BLaER1 treated with 17β-estradiol and CSF1 and Interleukin-3, amounts not matched to agents 10 nM and 100 nM (cell line): ENCODE results near the gene EIF2S2.
"Not testable (repeated sequence)": the region's sequence is repeated elsewhere in the genome, so short reads cannot be mapped to it uniquely, and the experiment has no call there.

Experiments
- H3K27ac ChIP-seq, 11 experiments: shearing (Covaris generic); formaldehyde crosslinking; 2 replicates each; pipeline ENCODE4 v1.8.1; 2022
- H3K27me3 ChIP-seq, 11 experiments: shearing (Covaris generic); formaldehyde crosslinking; 2 replicates each; pipeline ENCODE4 v1.8.1; 2022
- H3K36me3 ChIP-seq, 11 experiments: shearing (Covaris generic); formaldehyde crosslinking; 2 replicates each; pipeline ENCODE4 v1.8.1; 2022
- H3K4me1 ChIP-seq, 10 experiments: shearing (Covaris generic); formaldehyde crosslinking; 2 replicates each; pipeline ENCODE4 v1.8.1; 2022
- H3K4me2 ChIP-seq, 11 experiments: shearing (Covaris generic); formaldehyde crosslinking; 2 replicates each; pipeline ENCODE4 v1.8.1; 2022
- H3K4me3 ChIP-seq, 10 experiments: shearing (Covaris generic); formaldehyde crosslinking; 2 replicates each; pipeline ENCODE4 v1.8.1; 2022
- H3K9ac ChIP-seq, 11 experiments: shearing (Covaris generic); formaldehyde crosslinking; 2 replicates each; pipeline ENCODE4 v1.8.1; 2022
- H3K9me3 ChIP-seq, 11 experiments: shearing (Covaris generic); formaldehyde crosslinking; replicated peaks in 1 of 11; 2 replicates each; pipeline ENCODE4 v1.8.1; 2022
- H4K20me1 ChIP-seq, 11 experiments: shearing (Covaris generic); formaldehyde crosslinking; 2 replicates each; pipeline ENCODE4 v1.8.1; 2022
- Cebpa-rat ChIP-seq, 11 experiments: shearing (Covaris generic); IDR thresholded peaks; 2 replicates each; pipeline ENCODE4 v1.8.1; 2022

EIF2S2 gene

GRCh38 chr20:34111702-34112599 is at the start of gene EIF2S2:
EIF2S2 (minus strand) TSS chr20:34112243; CDS start chr20:34112110, 133 bp downstream.
- TF ChIP-seq Cebpa-rat (IDR thresholded peaks at IDR 0.05), result peak in 4 of 11 experiments; percentile 20 to 32 (median 25); a peak in 3 of 22 replicates
- Histone ChIP-seq H3K4me2 (peak within 1 kb of the TSS; percentile 85 to 97 (median 93)), H3K4me1 (peaks cover 36 to 47% (median 43%) of the 10 kb centered on the region in 10 experiments), H3K9me3 (no peaks in the 10 kb centered on the region), H3K27me3 (no peaks in the 10 kb centered on the region), H3K9ac (peak within 1 kb of the TSS; percentile 90 to 99 (median 96)), H3K27ac (peak within 1 kb of the TSS; percentile 87 to 100 (median 97)), H3K36me3 (peaks cover 20 to 36% (median 32%) of the 10 kb centered on the region in 11 experiments; a peak in 21 of 22 replicates), H3K4me3 (peak within 1 kb of the TSS; percentile 61 to 99 (median 92)), H4K20me1 (peaks cover 41 to 47% (median 45%) of the 10 kb centered on the region in 11 experiments)

- Histone ChIP-seq H3K4me2 (peak overlapping the region in 9 of 11 experiments; percentile 7 to 62 (median 48); a peak in 14 of 22 replicates), H3K9me3 (peaks cover 0 to 13% (median 2%) of the 10 kb centered on the region in 11 experiments; a peak in 11 of 22 replicates), H3K4me1 (peaks cover 4 to 24% (median 11%) of the 10 kb centered on the region in 10 experiments; a peak in 15 of 20 replicates)
- not testable (repeated sequence) for H3K9ac ChIP-seq, H3K36me3 ChIP-seq, H4K20me1 ChIP-seq, H3K27ac ChIP-seq, H3K27me3 ChIP-seq, H3K4me3 ChIP-seq
These were observed 45.7 kb upstream of the EIF2S2 start for GRCh38 chr20:34157697-34158096.

DNA sequence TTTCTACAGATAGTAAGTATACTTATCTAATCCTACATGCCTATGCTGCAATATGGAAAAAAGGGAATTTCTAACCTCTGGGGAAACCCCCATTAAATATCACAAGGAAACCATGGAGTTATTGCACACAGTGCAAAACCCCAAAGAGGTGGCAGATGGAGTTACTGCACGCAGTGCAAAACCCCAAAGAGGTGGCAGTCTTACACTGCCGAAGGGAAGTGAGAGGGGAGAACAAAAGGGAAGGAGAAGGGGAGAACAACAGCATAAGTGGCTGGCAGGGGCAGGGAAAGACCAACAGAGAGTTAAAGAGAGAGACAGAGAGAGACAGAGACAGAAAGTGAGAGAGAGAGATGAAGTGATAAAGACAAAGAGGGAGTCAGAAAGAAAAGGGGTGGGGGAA is 43.8 kb upstream of the EIF2S2 start:
- TF ChIP-seq Cebpa-rat (IDR thresholded peaks at IDR 0.05), result no peak
- Histone ChIP-seq H3K4me3 (no peak overlapping the region), H3K36me3 (no peaks in the 10 kb centered on the region), H3K4me2 (peak overlapping the region in 2 of 11 experiments; percentile 36 to 56; a peak in 4 of 22 replicates), H4K20me1 (no peaks in the 10 kb centered on the region), H3K27me3 (no peaks in the 10 kb centered on the region), H3K9me3 (peaks cover 0 to 23% (median 13%) of the 10 kb centered on the region in 11 experiments; a peak in 17 of 22 replicates), H3K4me1 (peaks cover 4 to 24% (median 11%) of the 10 kb centered on the region in 10 experiments; a peak in 15 of 20 replicates), H3K27ac (no peak overlapping the region), H3K9ac (no peak overlapping the region)

GRCh38 chr20:34153169-34153568 is 41.1 kb upstream of the EIF2S2 start:
- H3K27me3 ChIP-seq, H3K4me3 ChIP-seq, H3K9ac ChIP-seq, H3K4me2 ChIP-seq, H4K20me1 ChIP-seq, H3K27ac ChIP-seq, H3K36me3 ChIP-seq: not testable (repeated sequence)
- Histone ChIP-seq H3K4me1 (peaks cover 4 to 24% (median 9%) of the 10 kb centered on the region in 10 experiments; a peak in 15 of 20 replicates), H3K9me3 (peaks cover 0 to 23% (median 13%) of the 10 kb centered on the region in 11 experiments; a peak in 17 of 22 replicates)

DNA sequence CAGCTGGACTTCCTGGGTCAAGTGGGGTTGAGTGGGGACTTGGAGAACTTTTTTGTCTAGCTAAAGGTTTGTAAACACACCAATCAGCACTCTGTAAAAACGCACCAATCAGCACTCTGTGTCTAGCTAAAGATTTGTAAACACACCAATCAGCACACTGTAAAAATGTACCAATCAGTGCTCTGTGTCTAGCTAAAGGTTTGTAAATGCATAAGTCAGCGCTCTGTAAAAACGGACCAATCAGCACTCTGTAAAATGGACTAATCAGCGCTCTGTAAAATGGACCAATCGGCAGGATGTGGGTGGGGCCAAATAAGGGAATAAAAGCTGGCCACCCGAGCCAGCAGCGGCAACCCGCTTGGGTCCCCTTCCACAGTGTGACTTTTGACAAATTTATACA is 40.0 kb upstream of the EIF2S2 start:
- H4K20me1 ChIP-seq, H3K9ac ChIP-seq, H3K4me2 ChIP-seq, H3K4me3 ChIP-seq, H3K27me3 ChIP-seq, H3K27ac ChIP-seq, H3K36me3 ChIP-seq: not testable (repeated sequence)
- peaks cover 0 to 17% (median 0%) of the 10 kb centered on the region in 10 experiments; a peak in 3 of 20 replicates for H3K4me1 ChIP-seq
- peaks cover 0 to 18% (median 10%) of the 10 kb centered on the region in 11 experiments; a peak in 17 of 22 replicates for H3K9me3 ChIP-seq

DNA sequence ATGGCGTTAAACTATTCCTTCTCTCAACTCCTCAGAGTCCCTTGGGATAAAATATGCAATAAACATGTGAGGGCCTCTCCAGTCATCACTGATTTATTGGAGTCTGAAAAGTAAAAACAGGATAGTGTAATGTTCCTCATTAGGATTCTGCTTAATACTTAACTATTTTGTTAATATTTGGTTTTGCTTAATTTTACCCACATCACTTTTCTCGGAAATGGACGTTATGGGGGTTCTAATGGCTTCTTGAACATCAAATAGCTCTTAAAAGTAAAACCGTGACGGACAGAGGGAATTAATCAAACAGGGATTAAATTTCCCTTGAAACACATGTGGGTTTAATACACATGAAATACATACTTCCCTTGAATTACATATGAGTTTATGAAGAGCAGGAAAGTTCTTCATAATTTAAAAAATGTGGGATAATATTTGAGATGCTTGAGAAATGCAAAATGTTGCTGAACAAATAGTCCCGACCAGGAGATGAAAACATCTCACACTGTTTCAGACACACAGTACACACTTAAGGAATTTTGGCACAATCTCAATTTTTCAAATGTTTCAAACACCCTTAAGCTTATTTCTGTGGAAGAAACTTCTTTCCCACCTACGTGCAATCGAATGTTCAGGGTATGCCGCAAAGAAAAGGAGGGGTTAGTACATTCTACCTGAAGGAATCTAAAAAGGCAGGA is 38.4 kb upstream of the EIF2S2 start:
- peaks cover 0 to 3% (median 0%) of the 10 kb centered on the region in 10 experiments; a peak in 2 of 20 replicates for H3K4me1 ChIP-seq
- H3K4me2 ChIP-seq, result no peak overlapping the region
- H3K4me3 ChIP-seq, result no peak overlapping the region
- H3K9ac ChIP-seq, result no peak overlapping the region
- H3K27ac ChIP-seq, result no peak overlapping the region
- H3K9me3 ChIP-seq, result peaks cover 0 to 16% (median 10%) of the 10 kb centered on the region in 11 experiments; a peak in 17 of 22 replicates
- no peaks in the 10 kb centered on the region for H3K36me3 ChIP-seq
- no peak for TF ChIP-seq Cebpa-rat (IDR thresholded peaks at IDR 0.05)
- no peaks in the 10 kb centered on the region for H3K27me3 ChIP-seq
- no peaks in the 10 kb centered on the region for H4K20me1 ChIP-seq

DNA sequence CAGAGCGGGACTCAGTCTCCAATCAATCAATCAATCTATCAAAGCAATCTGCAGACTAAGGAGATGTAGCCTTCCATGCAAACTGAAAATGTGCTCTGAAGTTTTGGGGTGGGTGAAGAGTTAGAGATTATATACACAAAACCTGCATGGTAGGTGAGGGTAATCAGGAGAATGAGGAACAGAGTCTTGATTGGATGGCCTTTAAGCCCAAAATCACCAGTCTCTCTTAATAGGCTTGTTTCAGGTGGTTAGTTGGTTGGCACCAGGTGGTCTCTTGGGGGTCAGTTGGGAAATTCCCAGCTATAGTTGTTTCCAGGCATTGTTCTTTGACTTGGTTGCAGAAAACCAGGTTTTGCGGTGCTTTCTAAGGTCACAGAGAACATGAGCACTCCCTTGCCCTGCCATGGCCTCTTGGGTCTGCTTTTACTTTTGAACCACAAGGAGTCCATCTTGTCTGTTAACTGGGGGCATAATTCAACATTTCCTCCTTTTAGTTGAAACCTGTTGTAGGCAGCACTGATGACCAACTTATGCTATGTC is 33.3 kb upstream of the EIF2S2 start:
- Histone ChIP-seq H4K20me1 (no peaks in the 10 kb centered on the region), H3K27ac (no peak overlapping the region), H3K4me1 (no peaks in the 10 kb centered on the region), H3K4me3 (no peak overlapping the region), H3K9ac (no peak overlapping the region), H3K27me3 (no peaks in the 10 kb centered on the region), H3K4me2 (no peak overlapping the region), H3K9me3 (no peaks in the 10 kb centered on the region), H3K36me3 (no peaks in the 10 kb centered on the region)
- no peak for TF ChIP-seq Cebpa-rat (IDR thresholded peaks at IDR 0.05)

DNA sequence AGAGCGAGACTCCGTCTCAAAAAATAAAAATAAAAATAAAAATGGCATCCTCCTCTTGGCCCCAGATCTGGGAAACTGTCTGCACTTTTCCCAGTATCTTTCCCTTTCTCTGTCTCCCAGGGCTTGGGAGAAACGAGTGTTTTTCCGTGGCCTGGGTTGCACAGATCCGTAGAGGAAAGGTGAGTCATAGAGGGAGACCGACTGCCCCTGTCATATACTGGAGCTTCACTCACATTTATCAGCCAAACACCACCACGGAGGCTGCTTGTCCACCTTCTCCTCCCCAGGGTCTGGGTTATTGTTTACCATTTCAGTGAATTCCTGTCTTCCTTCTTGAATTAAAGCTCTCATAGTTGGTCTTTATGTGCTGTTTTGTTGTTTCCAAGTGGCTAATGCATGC is 31.9 kb upstream of the EIF2S2 start:
- H3K27me3 ChIP-seq, result no peaks in the 10 kb centered on the region
- no peaks in the 10 kb centered on the region for H4K20me1 ChIP-seq
- H3K27ac ChIP-seq, result no peak overlapping the region
- H3K4me1 ChIP-seq, result peaks cover 0 to 6% (median 4%) of the 10 kb centered on the region in 10 experiments; a peak in 10 of 20 replicates
- no peak for TF ChIP-seq Cebpa-rat (IDR thresholded peaks at IDR 0.05)
- H3K9ac ChIP-seq, result no peak overlapping the region
- H3K4me3 ChIP-seq, result no peak overlapping the region
- H3K4me2 ChIP-seq, result no peak overlapping the region
- no peaks in the 10 kb centered on the region for H3K9me3 ChIP-seq
- H3K36me3 ChIP-seq, result no peaks in the 10 kb centered on the region

DNA sequence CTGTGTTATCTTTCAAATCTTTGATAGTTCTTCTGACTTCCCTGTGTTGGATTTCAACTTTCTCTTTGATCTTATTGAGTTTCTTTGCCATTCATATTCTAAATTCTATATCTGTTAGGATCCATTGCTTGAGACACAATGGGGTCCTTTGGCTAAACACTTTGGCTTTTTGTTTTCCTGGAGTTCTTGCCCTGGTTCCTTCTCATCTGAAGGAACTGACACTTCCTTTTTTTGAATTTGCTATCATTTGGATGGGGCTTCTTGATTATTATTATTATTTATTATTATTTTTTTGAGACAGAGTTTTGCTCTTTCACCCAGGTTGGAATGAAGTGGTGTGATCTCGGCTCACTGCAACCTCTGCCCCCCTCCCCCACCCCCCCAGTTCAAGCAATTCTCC is 30.1 kb upstream of the EIF2S2 start:
- no peaks in the 10 kb centered on the region for H4K20me1 ChIP-seq
- H3K27me3 ChIP-seq, result no peaks in the 10 kb centered on the region
- no peak overlapping the region for H3K27ac ChIP-seq
- no peak overlapping the region for H3K4me2 ChIP-seq
- no peaks in the 10 kb centered on the region for H3K36me3 ChIP-seq
- H3K9me3 ChIP-seq, result no peaks in the 10 kb centered on the region
- no peak for TF ChIP-seq Cebpa-rat (IDR thresholded peaks at IDR 0.05)
- H3K4me3 ChIP-seq, result no peak overlapping the region
- H3K4me1 ChIP-seq, result peaks cover 0 to 7% (median 6%) of the 10 kb centered on the region in 10 experiments; a peak in 10 of 20 replicates
- no peak overlapping the region for H3K9ac ChIP-seq
